ENCODE data around the gene PTPN12. TPM values are rescaled to one million over a fixed set of nuclear protein-coding genes. Genes with fewer than 3 reads are reported as not detected.

Gene PTPN12
- total and polyA plus RNA-seq, 7 experiments from 2014 or later = 1.4 to 50.0 (median 22.6) TPM

DNA sequence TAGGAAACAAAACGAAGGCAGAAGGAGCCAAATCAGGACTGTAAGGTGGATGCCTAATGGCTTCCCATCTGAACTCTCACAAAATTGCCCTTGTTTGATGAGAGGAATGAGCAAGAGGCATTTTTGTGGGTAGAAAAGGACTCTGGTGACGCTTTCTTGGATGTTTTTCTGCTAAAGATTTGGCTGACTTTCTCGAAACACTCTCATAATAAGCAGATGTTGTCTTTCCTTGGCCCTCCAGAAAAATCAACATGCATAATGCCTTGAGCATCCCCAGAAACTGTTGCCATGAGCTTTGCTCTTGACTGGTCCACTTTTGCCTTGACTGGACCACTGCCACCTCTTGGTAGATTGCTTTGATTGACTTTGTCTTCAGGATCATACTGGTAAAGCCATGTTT is 13.5 kb downstream of the PTPN12 start:
- Mint-ChIP-seq H3K9me3 (peaks cover 0 to 17% (median 0%) of the 10 kb centered on the region in 11 donors), H3K27ac (no peak overlapping the region), H3K4me1 (peaks cover 10 to 50% (median 23%) of the 10 kb centered on the region in 7 donors), H3K4me3 (no peak overlapping the region), H3K36me3 (peaks cover 0 to 25% (median 15%) of the 10 kb centered on the region in 5 donors), H3K27me3 (no peaks in the 10 kb centered on the region)
- Histone ChIP-seq H3K4me1 (ENCODE audit: control insufficient read depth in 2 of 2, insufficient read depth in 2 of 2, low read length in 2 of 2) (no peaks in the 10 kb centered on the region), H3K27me3 (ENCODE audit: control insufficient read depth in 2 of 2, insufficient read depth in 2 of 2, low read length in 2 of 2) (no peaks in the 10 kb centered on the region), H3K4me3 (ENCODE audit: low read length) (no peak overlapping the region), H3K36me3 (ENCODE audit: control insufficient read depth in 2 of 3, insufficient read depth in 3 of 3, low read length in 3 of 3) (no peaks in the 10 kb centered on the region), H3K27ac (ENCODE audit: low read depth, low read length) (no peak overlapping the region), H3K9me3 (ENCODE audit: control insufficient read depth in 2 of 3, low read length in 3 of 3) (no peaks in the 10 kb centered on the region)
- POLR2A ChIA-PET = interaction anchor here (1.4 kb wide), 1 partner anchor 11 kb away, joined by 3 read pairs; no protein-coding TSS in a partner anchor
- DNase-seq = no peak
- CTCF ChIA-PET = no interaction called here
- intact Hi-C loops (cut with micrococcal nuclease) = no loop called here
- ATAC-seq = no peak

DNA sequence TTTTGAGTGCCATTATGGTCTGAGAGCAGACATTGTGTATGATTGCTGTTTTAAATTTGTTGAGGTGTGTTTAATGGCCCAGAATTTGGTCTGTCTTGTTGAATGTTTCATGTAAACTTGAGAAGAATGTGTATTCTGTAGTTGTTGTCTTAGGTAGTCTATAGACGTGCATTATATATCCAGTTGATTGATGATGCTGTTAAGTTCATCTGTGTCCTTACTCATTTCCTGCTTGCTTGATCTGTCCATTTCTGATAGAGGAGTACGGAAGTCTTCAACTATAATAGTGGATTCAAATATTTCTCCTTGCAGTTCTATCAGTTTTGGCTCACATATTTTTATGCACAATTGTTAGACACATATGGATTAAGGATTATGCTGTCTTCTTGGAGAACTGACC is 16.0 kb downstream of the PTPN12 start:
- intact Hi-C loops (cut with micrococcal nuclease) = no loop called here
- H3K27ac ChIP-seq (ENCODE audit: low read depth, low read length) = no peak overlapping the region
- Mint-ChIP-seq H3K36me3 (peaks cover 0 to 30% (median 15%) of the 10 kb centered on the region in 5 donors), H3K27me3 (no peaks in the 10 kb centered on the region), H3K4me3 (no peak overlapping the region), H3K27ac (no peak overlapping the region), H3K9me3 (peaks cover 0 to 17% (median 0%) of the 10 kb centered on the region in 11 donors), H3K4me1 (peaks cover 9 to 47% (median 16%) of the 10 kb centered on the region in 7 donors)
- CTCF ChIA-PET = no interaction called here
- POLR2A ChIA-PET = no interaction called here
- H3K4me1 ChIP-seq (ENCODE audit: control insufficient read depth in 2 of 2, insufficient read depth in 2 of 2, low read length in 2 of 2) = no peaks in the 10 kb centered on the region
- DNase-seq (no peak), ATAC-seq (no peak)
- no peaks in the 10 kb centered on the region for H3K9me3 ChIP-seq (ENCODE audit: control insufficient read depth in 2 of 3, low read length in 3 of 3)
- H3K36me3 ChIP-seq (ENCODE audit: control insufficient read depth in 2 of 3, insufficient read depth in 3 of 3, low read length in 3 of 3) = no peaks in the 10 kb centered on the region
- no peaks in the 10 kb centered on the region for H3K27me3 ChIP-seq (ENCODE audit: control insufficient read depth in 2 of 2, insufficient read depth in 2 of 2, low read length in 2 of 2)
- no peak overlapping the region for H3K4me3 ChIP-seq (ENCODE audit: low read length)

DNA sequence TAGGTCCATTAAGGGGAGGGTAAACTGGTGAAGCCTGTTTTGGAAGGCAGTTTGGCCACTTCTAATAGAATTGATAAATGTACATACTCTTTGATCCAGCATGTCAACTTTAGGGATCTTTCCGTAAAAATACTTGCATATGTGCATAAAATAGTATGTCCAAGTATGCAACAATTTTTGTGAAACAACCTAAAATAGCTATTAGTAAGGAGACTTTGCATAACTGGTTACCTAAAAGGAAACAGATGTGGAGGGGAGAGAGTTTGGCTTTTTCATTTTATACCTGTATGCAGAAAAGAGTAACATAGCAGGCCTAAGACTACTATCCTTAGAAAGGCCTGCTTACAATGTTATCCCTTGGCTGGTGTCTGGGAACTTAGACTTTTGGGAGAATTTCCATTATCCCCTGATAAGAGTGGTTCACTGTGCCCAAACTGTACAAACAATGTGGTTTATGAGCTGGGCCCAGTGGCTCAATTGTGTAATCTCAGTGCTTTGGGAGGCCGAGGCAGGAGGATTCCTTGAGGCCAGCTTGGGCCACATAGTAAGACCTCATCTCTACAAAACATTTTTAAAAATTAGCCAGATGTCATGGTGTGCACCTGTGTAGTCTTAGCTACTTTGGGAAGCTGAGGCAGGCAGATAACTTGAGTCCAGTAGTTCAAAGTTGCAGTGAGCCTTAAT is 21.3 kb downstream of the PTPN12 start:
- peaks cover 0 to 27% (median 11%) of the 10 kb centered on the region in 5 donors for H3K36me3 Mint-ChIP-seq
- H3K27ac ChIP-seq (ENCODE audit: low read depth, low read length) = no peak overlapping the region

DNA sequence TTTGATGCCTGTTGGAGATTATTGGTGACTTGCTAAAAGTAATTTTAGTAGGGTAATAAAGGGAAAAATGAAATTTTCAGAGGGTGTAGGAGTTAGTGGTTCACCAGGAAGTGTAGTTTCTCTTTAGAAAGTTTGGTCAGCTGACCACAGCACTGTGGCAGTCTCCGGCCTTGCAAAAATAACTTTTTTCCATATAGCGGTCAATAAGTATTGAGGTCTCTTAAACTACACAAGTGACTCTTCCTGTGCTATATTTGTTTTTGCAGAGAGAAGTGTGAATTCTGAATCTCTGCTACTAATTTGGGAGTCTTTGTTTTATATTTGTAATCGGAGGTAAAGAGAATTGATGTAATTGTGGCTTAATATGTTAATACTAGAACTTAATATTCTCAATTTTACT is 24.3 kb downstream of the PTPN12 start:
- CTCF ChIA-PET = no interaction called here
- no peaks in the 10 kb centered on the region for H3K36me3 ChIP-seq (ENCODE audit: control insufficient read depth in 2 of 3, insufficient read depth in 3 of 3, low read length in 3 of 3)
- H3K27me3 ChIP-seq (ENCODE audit: control insufficient read depth in 2 of 2, insufficient read depth in 2 of 2, low read length in 2 of 2) = no peaks in the 10 kb centered on the region
- H3K4me3 ChIP-seq (ENCODE audit: low read length) = no peak overlapping the region
- no peak for DNase-seq
- no peaks in the 10 kb centered on the region for H3K9me3 ChIP-seq (ENCODE audit: control insufficient read depth in 2 of 3, low read length in 3 of 3)
- no peaks in the 10 kb centered on the region for H3K27me3 Mint-ChIP-seq
- H3K9me3 Mint-ChIP-seq = no peaks in the 10 kb centered on the region
- peaks cover 4 to 53% (median 7%) of the 10 kb centered on the region in 7 donors for H3K4me1 Mint-ChIP-seq
- POLR2A ChIA-PET = interaction anchor here (0.8 kb wide), 1 partner anchor 10 kb away, joined by 3 read pairs; no protein-coding TSS in a partner anchor
- H3K36me3 Mint-ChIP-seq = peaks cover 0 to 11% (median 0%) of the 10 kb centered on the region in 5 donors
- no peak overlapping the region for H3K27ac ChIP-seq (ENCODE audit: low read depth, low read length)
- no peak for ATAC-seq
- H3K4me1 ChIP-seq (ENCODE audit: control insufficient read depth in 2 of 2, insufficient read depth in 2 of 2, low read length in 2 of 2) = peaks cover 0 to 4% of the 10 kb centered on the region in 2 donors
- peak overlapping the region in 1 of 10 donors; percentile 2 for H3K4me3 Mint-ChIP-seq
- H3K27ac Mint-ChIP-seq = peak overlapping the region in 2 of 9 donors; percentile 12 to 52
- intact Hi-C loops (cut with micrococcal nuclease) = no loop called here

More for the DNA sequence above, 21.3 kb downstream of the PTPN12 start:
- H3K4me3 ChIP-seq (ENCODE audit: low read length) = no peak overlapping the region
- H3K4me1 ChIP-seq (ENCODE audit: control insufficient read depth in 2 of 2, insufficient read depth in 2 of 2, low read length in 2 of 2) = peaks cover 0 to 4% of the 10 kb centered on the region in 2 donors
- no peak overlapping the region for H3K27ac Mint-ChIP-seq
- H3K4me3 Mint-ChIP-seq = no peak overlapping the region
- peaks cover 0 to 12% (median 0%) of the 10 kb centered on the region in 11 donors for H3K9me3 Mint-ChIP-seq
- intact Hi-C loops (cut with micrococcal nuclease) = no loop called here
- no peaks in the 10 kb centered on the region for H3K27me3 ChIP-seq (ENCODE audit: control insufficient read depth in 2 of 2, insufficient read depth in 2 of 2, low read length in 2 of 2)
- CTCF ChIA-PET = interaction anchor here (0.6 kb wide), 1 partner anchor 31 kb away, joined by 4 read pairs; no protein-coding TSS in a partner anchor
- H3K27me3 Mint-ChIP-seq = no peaks in the 10 kb centered on the region
- H3K36me3 ChIP-seq (ENCODE audit: control insufficient read depth in 2 of 3, insufficient read depth in 3 of 3, low read length in 3 of 3) = no peaks in the 10 kb centered on the region
- peaks cover 1 to 48% (median 12%) of the 10 kb centered on the region in 7 donors for H3K4me1 Mint-ChIP-seq
- POLR2A ChIA-PET = no interaction called here
- no peak for ATAC-seq
- H3K9me3 ChIP-seq (ENCODE audit: control insufficient read depth in 2 of 3, low read length in 3 of 3) = no peaks in the 10 kb centered on the region
- DNase-seq = no peak

DNA sequence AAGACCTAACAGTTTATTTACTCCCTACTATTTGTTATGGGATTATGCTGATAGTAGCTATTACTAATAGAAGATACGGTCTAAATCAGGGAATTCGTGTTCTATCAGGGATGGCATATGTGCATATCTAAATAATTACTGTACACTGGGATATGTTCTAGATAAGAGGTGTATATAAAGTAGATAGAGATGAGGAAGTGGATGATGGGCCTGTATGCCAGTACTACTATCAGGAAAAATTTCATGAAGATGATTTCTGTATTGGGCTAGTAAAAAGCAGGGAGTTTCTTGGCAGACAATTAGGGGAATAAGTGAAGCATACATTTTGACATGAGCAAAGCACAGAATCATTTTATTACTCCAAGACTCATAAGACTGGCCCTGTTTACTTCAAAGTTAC is 26.2 kb downstream of the PTPN12 start:
- ATAC-seq (no peak), DNase-seq (no peak)
- Histone ChIP-seq H3K4me3 (ENCODE audit: low read length) (no peak overlapping the region), H3K27ac (ENCODE audit: low read depth, low read length) (no peak overlapping the region), H3K4me1 (ENCODE audit: control insufficient read depth in 2 of 2, insufficient read depth in 2 of 2, low read length in 2 of 2) (peaks cover 0 to 4% of the 10 kb centered on the region in 2 donors), H3K9me3 (ENCODE audit: control insufficient read depth in 2 of 3, low read length in 3 of 3) (no peaks in the 10 kb centered on the region), H3K27me3 (ENCODE audit: control insufficient read depth in 2 of 2, insufficient read depth in 2 of 2, low read length in 2 of 2) (no peaks in the 10 kb centered on the region), H3K36me3 (ENCODE audit: control insufficient read depth in 2 of 3, insufficient read depth in 3 of 3, low read length in 3 of 3) (no peaks in the 10 kb centered on the region)
- Mint-ChIP-seq H3K27ac (no peak overlapping the region), H3K36me3 (peaks cover 0 to 6% (median 0%) of the 10 kb centered on the region in 5 donors), H3K9me3 (no peaks in the 10 kb centered on the region), H3K27me3 (no peaks in the 10 kb centered on the region), H3K4me1 (peaks cover 0 to 45% (median 6%) of the 10 kb centered on the region in 7 donors), H3K4me3 (peak overlapping the region in 1 of 10 donors; percentile 2)
- intact Hi-C loops (cut with micrococcal nuclease) = no loop called here
- POLR2A ChIA-PET = interaction anchor here (0.6 kb wide), 2 partner anchors 7 to 204 kb away, joined by 3 to 4 read pairs; no protein-coding TSS in a partner anchor
- CTCF ChIA-PET = no interaction called here

DNA sequence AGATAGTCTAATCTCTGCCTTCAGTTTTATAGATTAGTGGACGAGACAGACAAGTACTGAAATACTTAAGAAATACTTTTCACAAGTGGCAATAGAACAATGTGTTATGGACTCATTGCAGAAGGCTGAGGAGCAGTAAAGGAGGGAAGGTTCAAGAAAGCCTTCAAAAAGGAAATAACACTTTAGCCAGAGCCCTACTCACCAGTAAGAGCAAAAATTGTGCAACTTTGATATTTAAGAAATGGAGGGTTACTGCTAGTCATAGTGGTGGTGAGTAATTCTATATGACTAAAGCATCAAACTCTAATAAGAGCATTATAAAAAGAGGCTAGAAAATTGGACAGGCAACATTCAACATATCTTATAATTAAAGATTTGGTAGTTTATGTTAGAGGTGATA is 28.8 kb downstream of the PTPN12 start:
- POLR2A ChIA-PET = no interaction called here

More for the DNA sequence above, 28.8 kb downstream of the PTPN12 start:
- H3K4me1 Mint-ChIP-seq = peaks cover 0 to 37% (median 8%) of the 10 kb centered on the region in 7 donors
- H3K4me3 ChIP-seq (ENCODE audit: low read length) = no peak overlapping the region
- ATAC-seq (peak; percentile 70), DNase-seq (no peak)
- H3K36me3 Mint-ChIP-seq = peaks cover 0 to 6% (median 0%) of the 10 kb centered on the region in 5 donors
- no peak overlapping the region for H3K27ac ChIP-seq (ENCODE audit: low read depth, low read length)
- H3K27ac Mint-ChIP-seq = peak overlapping the region in 1 of 9 donors; percentile 22
- no peaks in the 10 kb centered on the region for H3K9me3 ChIP-seq (ENCODE audit: control insufficient read depth in 2 of 3, low read length in 3 of 3)
- no peaks in the 10 kb centered on the region for H3K27me3 Mint-ChIP-seq
- H3K4me3 Mint-ChIP-seq = peak overlapping the region in 1 of 10 donors; percentile 26
- intact Hi-C loops (cut with micrococcal nuclease) = no loop called here
- H3K4me1 ChIP-seq (ENCODE audit: control insufficient read depth in 2 of 2, insufficient read depth in 2 of 2, low read length in 2 of 2) = no peaks in the 10 kb centered on the region
- H3K9me3 Mint-ChIP-seq = no peaks in the 10 kb centered on the region
- no peaks in the 10 kb centered on the region for H3K36me3 ChIP-seq (ENCODE audit: control insufficient read depth in 2 of 3, insufficient read depth in 3 of 3, low read length in 3 of 3)
- CTCF ChIA-PET = interaction anchor here (1.6 kb wide), 1 partner anchor 18 kb away, joined by 4 read pairs; no protein-coding TSS in a partner anchor
- H3K27me3 ChIP-seq (ENCODE audit: control insufficient read depth in 2 of 2, insufficient read depth in 2 of 2, low read length in 2 of 2) = no peaks in the 10 kb centered on the region

Data from naive thymus-derived CD4-positive, alpha-beta T cell (primary cell).